Esophagus muscularis mucosa (tissue), 4 donors: ENCODE results near the gene IGFALS. TPM values are rescaled to one million over a fixed set of nuclear protein-coding genes. Genes with fewer than 3 reads are reported as not detected.

Source experiments
- DNase-seq: peaks from one replicate; pipeline ENCODE4 v3.0.0-alpha.2; 2017; ENCODE audit errors: extremely low spot score
- H3K27ac ChIP-seq, 4 donors: fragments of 200-600 bp; sonication (generic); replicated peaks in 1 of 4; 1 replicate in 3 of 4; 2 replicates in 1 of 4; pipeline ENCODE4 v1.5.1; 2016 to 2019; ENCODE audit warnings: mild to moderate bottlenecking in 1 of 4
- H3K27me3 ChIP-seq, 4 donors: fragments of 200-600 bp; sonication (generic); one replicate each; pipeline versions ENCODE4 v1.5.1 to v1.6.0; 2016 to 2019
- H3K36me3 ChIP-seq, 4 donors: fragments of 200-600 bp; sonication (generic); one replicate each; pipeline ENCODE4 v1.5.1; 2016 to 2019
- H3K4me1 ChIP-seq, 4 donors: fragments of 200-600 bp; sonication (generic); one replicate each; pipeline ENCODE4 v1.5.1; 2016 to 2019
- H3K4me3 ChIP-seq, 4 donors: fragments of 200-600 bp; sonication (generic); 1 replicate in 2 of 4; 2 replicates in 2 of 4; pipeline ENCODE4 v1.5.1; 2016 to 2019; ENCODE audit warnings: mild to moderate bottlenecking in 4 of 4, moderate library complexity in 1 of 4
- H3K9me3 ChIP-seq, 4 donors: fragments of 200-600 bp; sonication (generic); 1 replicate in 3 of 4; 2 replicates in 1 of 4; pipeline ENCODE4 v1.5.1; 2016 to 2019
- CTCF ChIP-seq, 3 experiments: fragments of 200-600 bp in 2 of 3; fragments of 450-650 bp in 1 of 3; sonication (generic) in 2 of 3; IDR thresholded peaks; one replicate each; pipeline ENCODE4 v1.5.1; 2017 to 2019; ENCODE audit warnings: antibody characterized with exemption in 3 of 3, mild to moderate bottlenecking in 2 of 3, moderate library complexity in 1 of 3
- EP300 ChIP-seq: sonication (generic); formaldehyde crosslinking; IDR thresholded peaks from one replicate; pipeline ENCODE4 v1.6.1; 2017; ENCODE audit warnings: antibody characterized with exemption
- POLR2A ChIP-seq: fragments of 450-650 bp; IDR thresholded peaks from one replicate; pipeline ENCODE4 v1.6.1; 2017; ENCODE audit warnings: antibody characterized with exemption, moderate library complexity, mild to moderate bottlenecking, low read depth
- POLR2AphosphoS5 ChIP-seq, 2 donors: sonication (generic); formaldehyde crosslinking; IDR thresholded peaks; one replicate each; pipeline ENCODE4 v1.6.1; 2017; ENCODE audit warnings: antibody characterized with exemption in 2 of 2
- WGBS: methylation state at CpG from one replicate; pipeline ENCODE4 v1.1.5; 2018; 5-methylcytosine and 5-hydroxymethylcytosine counted together
- intact Hi-C: fragments of 100-400 bp; cut with DNase I; formaldehyde crosslinking; loops from one replicate; pipeline ENCODE4 v1.15.1; 2023
- total RNA-seq, 4 donors: library from RNA; depleted of rRNA; stranded (reverse); fragments of >200 nt; gene quantifications; one replicate each; pipeline versions ENCODE4 v1.1.0 to v1.2.1, GENCODE V29; 2016

The IGFALS gene
- total RNA-seq, 4 donors from 2014 or later: 0.45 to 0.75 TPM; not detected in 2

- intact Hi-C loops: no loop called here
- 91% methylated on average over 7 of the region's 15 CpGs for WGBS
- Histone ChIP-seq H3K27me3 (no peaks in the 10 kb centered on the region), H3K27ac (no peak overlapping the region), H3K9me3 (no peaks in the 10 kb centered on the region), H3K4me1 (peaks cover 0 to 10% (median 8%) of the 10 kb centered on the region in 4 donors), H3K4me3 (no peak overlapping the region), H3K36me3 (peaks cover 26 to 100% (median 91%) of the 10 kb centered on the region in 4 donors)
- no peak for DNase-seq
- TF ChIP-seq EP300: no peak
- TF ChIP-seq POLR2A: no peak
- no peak for TF ChIP-seq POLR2AphosphoS5 (IDR thresholded peaks at IDR 0.05)
- TF ChIP-seq CTCF (IDR thresholded peaks at IDR 0.05): no peak
Measured at GRCh38 chr16:1760911-1761310, 32.6 kb downstream of the IGFALS start.

- no peak for DNase-seq
- intact Hi-C loops: no loop called here
- 92% methylated on average over 15 of the region's 21 CpGs for WGBS
- H3K27ac ChIP-seq: no peak overlapping the region
- no peaks in the 10 kb centered on the region for H3K9me3 ChIP-seq
- TF ChIP-seq EP300: no peak
- no peak for TF ChIP-seq POLR2AphosphoS5 (IDR thresholded peaks at IDR 0.05)
- TF ChIP-seq CTCF (IDR thresholded peaks at IDR 0.05): no peak
- peaks cover 18 to 97% (median 91%) of the 10 kb centered on the region in 4 donors for H3K36me3 ChIP-seq
- H3K4me1 ChIP-seq: peaks cover 0 to 10% (median 8%) of the 10 kb centered on the region in 4 donors
- H3K4me3 ChIP-seq: no peak overlapping the region
- H3K27me3 ChIP-seq: no peaks in the 10 kb centered on the region
Measured at GRCh38 chr16:1759511-1759910, 34.0 kb downstream of the IGFALS start.

- 89% methylated on average over 11 of the region's 18 CpGs for WGBS
- H3K27ac ChIP-seq: no peak overlapping the region
- H3K36me3 ChIP-seq: peaks cover 18 to 97% (median 91%) of the 10 kb centered on the region in 4 donors
- TF ChIP-seq POLR2A (no peak), CTCF (IDR thresholded peaks at IDR 0.05) (no peak), EP300 (no peak), POLR2AphosphoS5 (IDR thresholded peaks at IDR 0.05) (no peak)
- no peak for DNase-seq
- H3K27me3 ChIP-seq: no peaks in the 10 kb centered on the region
- intact Hi-C loops: no loop called here
- peaks cover 0 to 8% (median 5%) of the 10 kb centered on the region in 4 donors for H3K4me1 ChIP-seq
- H3K9me3 ChIP-seq: no peaks in the 10 kb centered on the region
- no peak overlapping the region for H3K4me3 ChIP-seq
Measured at GRCh38 chr16:1758923-1759322, 34.6 kb downstream of the IGFALS start.

- Histone ChIP-seq H3K27ac (no peak overlapping the region), H3K4me1 (peaks cover 0 to 1% (median 0%) of the 10 kb centered on the region in 4 donors), H3K4me3 (no peak overlapping the region), H3K9me3 (no peaks in the 10 kb centered on the region), H3K36me3 (peaks cover 20 to 97% (median 87%) of the 10 kb centered on the region in 4 donors), H3K27me3 (no peaks in the 10 kb centered on the region)
- WGBS: 97% methylated on average over 25 of the region's 37 CpGs
- intact Hi-C loops: no loop called here
- TF ChIP-seq EP300 (no peak), POLR2AphosphoS5 (IDR thresholded peaks at IDR 0.05) (no peak), POLR2A (no peak), CTCF (IDR thresholded peaks at IDR 0.05) (no peak)
- DNase-seq: no peak
Measured at GRCh38 chr16:1757714-1758461, 35.6 kb downstream of the IGFALS start.

- no peak for DNase-seq
- H3K4me1 ChIP-seq: no peaks in the 10 kb centered on the region
- intact Hi-C loops: no loop called here
- peaks cover 34 to 97% (median 88%) of the 10 kb centered on the region in 4 donors for H3K36me3 ChIP-seq
- no peak overlapping the region for H3K4me3 ChIP-seq
- WGBS: 93% methylated on average over 12 of the region's 12 CpGs
- no peak for TF ChIP-seq POLR2AphosphoS5 (IDR thresholded peaks at IDR 0.05)
- TF ChIP-seq CTCF (IDR thresholded peaks at IDR 0.05): no peak
- no peak for TF ChIP-seq POLR2A
- no peak for TF ChIP-seq EP300
- H3K27ac ChIP-seq: no peak overlapping the region
- no peaks in the 10 kb centered on the region for H3K9me3 ChIP-seq
- no peaks in the 10 kb centered on the region for H3K27me3 ChIP-seq
Measured at GRCh38 chr16:1754204-1754603, 39.3 kb downstream of the IGFALS start.
